Activated gamma-delta T cell (primary cell): ENCODE data around the gene GM2A.
"Not testable (repeated sequence)": the region's sequence is repeated elsewhere in the genome, so short reads cannot be mapped to it uniquely, and the experiment has no call there.

Experiments
- DNase-seq: peaks from one replicate; lab custom pipeline; 2025; lab: John Stamatoyannopoulos, UW

GM2A gene

DNA sequence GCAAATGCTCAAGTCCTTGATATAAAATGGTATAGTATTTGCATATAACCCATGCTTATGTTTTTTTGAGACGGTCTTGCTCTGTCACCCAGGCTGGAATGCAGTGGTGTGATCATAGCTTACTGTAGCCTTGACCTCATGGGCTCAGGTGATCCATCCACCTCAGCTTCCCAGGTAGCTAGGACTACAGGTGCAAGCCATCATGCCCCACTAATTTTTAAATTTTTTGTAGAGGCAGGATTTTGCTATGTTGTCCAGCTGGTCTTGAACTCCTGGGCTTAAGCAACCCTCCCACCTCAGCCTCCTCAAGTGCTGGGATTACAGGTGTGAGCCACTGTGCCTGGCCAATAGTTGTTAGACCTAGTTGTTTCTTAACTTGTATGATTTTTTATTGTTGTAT lies 33.3 kb downstream of the GM2A start:
- DNase-seq, result no peak

DNA sequence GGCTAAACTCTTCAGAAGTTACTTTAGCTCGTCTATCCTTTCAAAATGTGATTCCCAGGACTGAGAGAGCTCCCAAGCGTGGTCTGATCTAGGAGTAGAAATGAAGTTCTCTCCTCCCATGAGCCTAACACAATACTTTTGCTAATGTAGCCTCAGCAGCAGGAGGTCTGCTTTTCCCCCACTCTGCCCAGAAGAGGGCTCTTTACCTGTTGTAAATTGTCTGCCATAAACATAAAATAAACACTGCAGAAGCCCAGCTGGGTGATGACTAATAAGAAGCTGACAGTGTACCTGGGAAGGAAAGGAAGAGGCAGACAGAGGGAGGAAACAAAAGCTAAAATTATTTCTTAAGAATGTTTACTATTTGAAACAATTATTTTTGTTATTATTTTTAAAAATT lies 35.2 kb downstream of the GM2A start:
- no peak for DNase-seq

DNA sequence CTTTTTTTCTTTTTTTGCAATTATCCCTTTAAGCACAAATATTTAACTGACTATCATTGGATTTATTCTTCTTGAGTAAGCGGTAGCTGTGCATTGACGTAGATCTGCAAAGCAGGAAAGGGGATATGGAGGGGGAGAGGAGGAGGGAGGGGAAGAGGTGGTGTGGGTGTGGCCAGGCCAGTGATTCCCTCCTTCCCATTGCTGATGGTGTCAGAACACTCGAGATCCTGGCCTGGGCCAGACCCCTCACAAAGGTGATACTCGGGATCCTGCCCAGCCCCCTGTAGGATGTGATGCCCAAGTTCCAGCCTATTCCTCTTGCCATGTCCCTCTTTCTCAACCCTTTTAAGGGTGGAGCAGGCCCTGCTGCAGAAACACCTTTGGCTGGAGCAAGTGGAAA lies 40.6 kb downstream of the GM2A start:
- no peak for DNase-seq

GRCh38 chr5:151295138-151295537 lies 42.2 kb downstream of the GM2A start:
- DNase-seq, result no peak

DNA sequence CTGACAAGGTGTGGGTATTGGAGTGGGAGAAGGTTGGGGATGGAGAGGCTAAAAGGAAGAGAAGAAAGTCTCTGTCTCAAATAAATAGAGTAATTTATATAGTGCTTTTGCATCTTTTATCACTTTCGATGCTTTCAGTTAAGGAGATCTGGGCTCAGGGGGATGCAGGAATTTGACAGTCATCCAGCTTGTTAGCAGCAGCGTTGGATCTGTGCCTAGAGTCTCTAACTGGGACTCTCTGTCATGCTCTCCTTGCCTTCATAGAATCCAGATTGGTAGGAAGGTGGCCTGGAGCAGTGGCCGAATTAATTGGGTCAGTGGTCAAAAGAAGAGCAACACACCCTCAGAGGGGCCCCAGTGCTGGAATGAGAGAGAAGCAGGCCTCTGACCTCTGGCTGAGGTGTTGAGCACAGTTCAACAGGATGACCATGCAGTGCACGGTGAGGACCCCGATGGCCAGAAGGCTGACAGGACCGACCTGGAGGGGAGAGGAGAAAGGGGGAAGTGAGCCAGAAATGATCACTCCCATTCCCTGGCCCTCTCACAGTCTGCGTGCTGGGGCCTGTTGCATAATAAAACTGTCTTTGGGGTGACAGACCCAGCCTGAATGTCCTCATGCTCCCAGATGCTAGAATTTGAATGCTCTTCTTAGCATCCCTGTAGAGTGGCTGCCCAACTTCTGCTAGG lies 42.9 kb downstream of the GM2A start:
- no peak for DNase-seq

GRCh38 chr5:151296478-151296830 lies 43.5 kb downstream of the GM2A start:
- no peak for DNase-seq

GRCh38 chr5:151296974-151297373 lies 44.0 kb downstream of the GM2A start:
- DNase-seq, result no peak

DNA sequence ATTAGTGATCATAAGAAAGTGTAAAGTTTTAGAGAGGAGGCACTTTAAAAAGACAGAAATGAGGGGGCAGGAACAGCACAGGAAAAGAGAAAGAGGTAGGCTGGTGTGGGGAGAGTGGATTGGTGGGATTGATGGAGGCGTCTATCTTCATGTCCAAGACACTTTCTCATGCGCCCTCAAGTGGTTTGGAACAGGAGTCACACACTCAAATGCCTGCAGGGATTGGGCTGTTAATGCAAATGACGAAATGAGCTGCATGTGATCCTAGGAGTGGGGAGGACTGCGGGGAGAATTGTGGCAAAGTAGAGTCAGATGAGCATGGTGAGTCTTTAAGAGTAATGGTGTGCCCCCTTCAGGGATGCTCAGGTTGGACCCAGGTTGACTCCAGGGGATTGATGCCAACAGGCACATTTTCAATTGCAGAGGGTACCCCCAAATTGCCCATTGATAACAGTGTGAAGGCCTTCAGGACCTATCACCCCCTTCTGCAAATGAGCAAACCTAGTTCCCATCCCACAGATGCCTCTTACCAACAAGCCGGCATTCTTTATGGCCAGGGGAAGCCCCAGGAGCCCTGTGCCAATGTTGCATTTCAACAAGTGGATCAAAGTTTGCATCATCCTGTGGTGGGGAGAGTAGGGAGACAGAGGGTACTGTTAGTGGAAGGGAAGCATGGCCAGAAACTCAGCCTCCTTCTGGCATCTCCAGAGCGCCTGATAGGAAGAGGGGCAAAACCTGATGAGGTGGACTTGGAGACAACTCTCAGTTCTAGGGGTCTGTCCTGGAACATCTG lies 45.3 kb downstream of the GM2A start:
- no peak for DNase-seq

- DNase-seq, result no peak
Observed at GRCh38 chr5:151303666-151304065, 50.7 kb downstream of the GM2A start, which contains the start of gene SLC36A3. Gene SLC36A3 (minus strand): TSS chr5:151303766. CDS start chr5:151303354, 412 bp downstream.

GRCh38 chr5:151309266-151309665 lies 56.3 kb downstream of the GM2A start:
- DNase-seq, result not testable (repeated sequence)

DNA sequence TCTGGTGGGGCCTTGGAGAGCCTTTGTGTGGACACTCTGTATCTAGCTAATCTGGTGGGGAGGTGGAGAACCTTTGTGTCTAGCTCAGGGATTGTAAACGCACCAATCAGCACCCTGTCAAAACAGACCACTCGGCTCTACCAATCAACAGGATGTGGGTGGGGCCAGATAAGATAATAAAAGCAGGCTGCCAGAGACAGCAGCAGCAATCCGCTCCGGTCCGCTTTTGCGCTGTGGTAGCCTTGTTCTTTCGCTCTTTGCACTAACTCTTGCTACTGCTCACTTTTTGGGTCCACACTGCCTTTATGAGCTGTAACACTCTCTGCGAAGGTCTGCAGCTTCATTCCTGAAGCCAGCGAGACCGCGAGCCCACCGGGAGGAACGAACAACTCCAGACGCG lies 56.8 kb downstream of the GM2A start:
- not testable (repeated sequence) for DNase-seq

DNA sequence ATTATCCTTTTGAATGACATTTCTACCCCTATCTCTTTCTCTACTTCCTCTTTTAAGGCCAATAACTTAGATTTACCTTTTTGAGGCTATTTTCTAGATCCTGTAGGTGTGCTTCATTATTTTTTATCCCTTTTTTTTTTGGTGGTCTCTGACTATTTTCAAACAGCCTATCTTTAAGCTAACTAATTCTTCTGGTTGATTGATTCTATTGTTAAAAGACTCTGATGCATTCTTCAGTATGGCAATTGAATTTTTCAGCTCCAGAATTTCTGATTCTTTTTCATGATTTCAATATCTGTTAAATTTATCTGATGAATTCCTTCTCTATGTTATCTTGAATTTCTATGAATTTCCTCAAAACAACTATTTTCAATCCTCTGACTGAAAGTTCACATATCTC lies 57.9 kb downstream of the GM2A start:
- DNase-seq, result no peak

DNA sequence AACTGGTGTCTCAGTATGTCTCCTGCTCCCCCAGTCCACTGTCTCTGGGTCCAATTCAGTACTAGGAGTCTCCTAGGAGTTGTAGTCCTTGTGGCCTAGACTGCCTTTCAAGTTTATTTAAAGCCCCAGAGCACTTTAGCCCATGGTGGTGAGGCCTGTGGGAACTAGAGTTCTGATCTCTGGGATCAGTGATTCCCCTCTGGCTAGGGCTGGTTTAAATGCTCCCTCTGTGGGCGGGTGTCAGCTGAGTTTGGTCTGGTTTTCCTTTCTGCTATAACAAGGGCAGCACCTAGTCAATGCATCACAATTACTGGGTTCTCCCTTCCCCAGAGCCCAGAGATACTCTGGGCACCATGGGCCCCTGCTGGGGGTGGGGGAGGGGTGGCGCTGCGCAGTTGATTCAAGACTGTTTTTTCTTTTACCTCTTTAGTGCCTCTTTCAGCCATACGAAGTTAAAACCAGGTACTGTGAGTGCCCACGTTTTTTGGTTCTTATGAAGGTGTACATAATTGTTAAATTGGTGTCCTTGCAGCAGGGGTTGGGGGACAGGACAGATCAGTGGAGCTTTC lies 59.9 kb downstream of the GM2A start:
- DNase-seq, result no peak

DNA sequence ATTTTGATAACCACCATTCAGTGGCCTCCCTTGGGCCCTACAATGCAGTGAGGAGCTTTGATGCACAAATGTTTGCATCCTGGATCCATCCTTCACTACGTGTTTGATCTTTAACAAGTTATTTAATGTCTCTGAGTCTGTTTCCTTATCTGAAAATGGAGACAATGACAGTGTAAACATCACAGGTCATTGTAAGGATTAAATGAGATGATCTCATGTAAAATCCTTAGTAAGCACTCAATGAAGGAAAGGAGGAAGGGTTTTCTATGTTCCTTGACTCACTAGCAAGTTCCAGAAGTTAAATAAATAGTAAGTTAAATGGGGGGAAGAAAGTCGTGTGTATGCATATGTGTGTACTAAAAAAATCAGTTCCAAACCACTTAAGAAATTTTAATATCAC lies 60.4 kb downstream of the GM2A start:
- DNase-seq, result no peak

- DNase-seq, result no peak
Observed at GRCh38 chr5:151315998-151316597, 63.1 kb downstream of the GM2A start.

DNA sequence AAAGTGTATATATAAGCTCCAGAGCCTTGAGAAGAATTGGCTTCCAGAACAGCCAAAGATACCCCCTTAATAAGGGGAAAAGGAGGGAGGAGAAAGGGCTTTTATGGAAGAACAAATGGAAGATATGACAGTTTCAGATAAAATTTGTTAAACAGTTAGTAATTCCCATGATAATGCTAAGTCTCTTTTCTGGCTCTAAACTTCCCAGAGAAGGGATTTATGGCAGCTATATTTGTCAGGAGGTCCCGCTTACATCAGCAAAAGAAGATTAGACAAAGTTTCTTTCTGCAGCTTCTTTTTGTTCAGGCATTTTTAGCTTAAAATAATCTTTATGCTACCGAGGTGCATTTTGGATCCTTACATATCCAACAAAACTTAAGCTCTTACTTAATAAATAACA lies 64.9 kb downstream of the GM2A start:
- DNase-seq, result no peak

DNA sequence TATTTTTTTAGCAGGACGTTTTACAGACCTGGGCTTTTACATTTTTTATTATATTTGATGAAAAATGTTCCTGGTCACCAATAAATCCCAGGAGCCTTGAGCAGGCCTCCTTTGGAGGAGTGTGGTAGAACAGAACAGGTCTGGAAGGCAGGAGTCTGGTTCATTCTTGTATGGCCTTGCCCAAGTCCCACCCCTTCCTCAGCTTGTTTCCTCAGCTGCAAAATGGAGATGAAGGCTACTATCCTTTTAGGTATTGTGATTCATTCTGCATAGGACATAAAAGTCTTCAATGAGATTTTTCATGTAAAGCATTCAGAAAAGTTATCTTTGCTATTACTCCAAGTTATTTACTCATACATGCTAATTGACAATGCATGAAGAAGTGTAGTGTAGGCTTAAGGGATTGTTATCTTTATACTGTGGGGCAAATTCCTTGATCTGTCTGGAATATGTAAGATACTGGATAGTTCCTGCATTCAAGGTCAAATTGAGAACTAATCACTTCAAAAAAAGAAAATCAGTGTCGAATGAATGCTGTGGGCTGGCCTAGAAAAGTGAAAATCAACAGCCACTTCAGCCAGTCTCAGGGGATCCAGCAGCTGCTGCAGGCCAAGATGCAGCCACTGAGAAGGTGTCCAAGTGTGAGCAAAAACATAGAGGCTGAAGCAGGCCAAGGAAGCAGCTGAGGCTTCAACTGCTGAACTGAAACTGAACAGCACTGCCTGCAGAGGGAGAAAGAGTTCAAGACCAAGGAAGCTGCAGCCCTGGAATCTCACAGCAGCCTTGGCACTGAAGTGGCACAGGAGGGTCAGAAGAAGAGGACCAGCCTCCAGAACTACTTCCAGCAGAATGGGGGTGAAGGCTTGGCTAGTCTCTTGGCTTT lies 66.1 kb downstream of the GM2A start:
- DNase-seq, result no peak
